Mammary epithelial cell (primary cell): Measurements from ENCODE around the gene CELA2B.

ENCODE experiments used
- EZH2 ChIP-seq: IDR thresholded peaks from 2 replicates; pipeline ENCODE4 v1.6.1; 2012; ENCODE audit warnings: low read length, inconsistent platforms, borderline replicate concordance
- TF ChIP-seq, protein P1 (sequence below), 2 donors: IDR thresholded peaks in 1 of 2; conservative IDR thresholded peaks in 1 of 2; 2 replicates each; pipeline ENCODE4 v1.5.1; 2011 to 2012; ENCODE audit warnings: inconsistent platforms in 2 of 2, low read length in 2 of 2, mild to moderate bottlenecking in 2 of 2, control low read depth in 1 of 2, low read depth in 1 of 2; ENCODE audit not compliant: insufficient read depth in 1 of 2; ENCODE audit errors: extremely low read depth in 1 of 2

DNA sequence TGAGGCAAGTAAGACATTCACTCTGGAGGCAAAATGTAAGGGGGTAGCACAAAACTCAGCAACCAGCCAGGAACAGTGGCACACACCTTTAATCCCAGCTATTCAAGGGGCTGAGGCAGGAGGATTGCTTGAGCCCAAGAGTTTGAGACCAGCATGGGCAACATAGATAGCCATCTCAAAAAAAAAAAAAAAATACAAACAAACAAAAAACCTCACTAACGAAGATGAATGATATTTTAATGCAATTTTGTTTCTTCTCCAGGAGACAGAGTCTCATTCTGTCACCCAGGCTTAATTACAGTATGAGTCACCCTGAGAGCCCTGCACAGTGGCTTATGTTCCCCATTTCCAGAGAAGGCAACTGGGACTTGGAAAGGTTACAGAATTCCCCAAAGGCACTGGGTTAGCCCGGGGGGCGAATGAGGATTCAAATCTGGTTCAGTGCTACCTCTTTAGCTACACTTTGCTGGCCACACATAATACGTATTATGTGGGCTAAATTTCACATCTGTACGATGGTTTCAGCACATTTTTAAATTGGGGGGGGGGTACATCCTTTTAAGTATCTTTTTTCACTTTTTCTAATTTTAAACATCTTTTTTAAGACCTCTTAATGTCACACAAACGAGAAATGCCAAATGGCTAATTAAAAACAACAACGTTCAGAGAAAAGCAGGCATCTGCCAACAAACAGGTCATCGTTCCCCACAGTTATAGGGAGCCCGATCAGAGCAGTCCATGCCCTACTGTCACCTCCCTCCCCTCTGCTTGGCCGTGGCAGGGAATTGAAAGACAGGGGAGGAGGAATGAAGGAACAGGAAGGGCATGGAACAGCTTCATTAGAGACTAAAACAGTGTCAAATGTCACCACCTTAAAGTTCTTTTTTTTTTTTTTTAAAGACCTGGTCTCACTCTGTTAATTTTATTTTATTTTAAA lies 15.9 kb upstream of the CELA2B start:
- TF ChIP-seq, protein P1, sequence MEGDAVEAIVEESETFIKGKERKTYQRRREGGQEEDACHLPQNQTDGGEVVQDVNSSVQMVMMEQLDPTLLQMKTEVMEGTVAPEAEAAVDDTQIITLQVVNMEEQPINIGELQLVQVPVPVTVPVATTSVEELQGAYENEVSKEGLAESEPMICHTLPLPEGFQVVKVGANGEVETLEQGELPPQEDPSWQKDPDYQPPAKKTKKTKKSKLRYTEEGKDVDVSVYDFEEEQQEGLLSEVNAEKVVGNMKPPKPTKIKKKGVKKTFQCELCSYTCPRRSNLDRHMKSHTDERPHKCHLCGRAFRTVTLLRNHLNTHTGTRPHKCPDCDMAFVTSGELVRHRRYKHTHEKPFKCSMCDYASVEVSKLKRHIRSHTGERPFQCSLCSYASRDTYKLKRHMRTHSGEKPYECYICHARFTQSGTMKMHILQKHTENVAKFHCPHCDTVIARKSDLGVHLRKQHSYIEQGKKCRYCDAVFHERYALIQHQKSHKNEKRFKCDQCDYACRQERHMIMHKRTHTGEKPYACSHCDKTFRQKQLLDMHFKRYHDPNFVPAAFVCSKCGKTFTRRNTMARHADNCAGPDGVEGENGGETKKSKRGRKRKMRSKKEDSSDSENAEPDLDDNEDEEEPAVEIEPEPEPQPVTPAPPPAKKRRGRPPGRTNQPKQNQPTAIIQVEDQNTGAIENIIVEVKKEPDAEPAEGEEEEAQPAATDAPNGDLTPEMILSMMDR (conservative IDR thresholded peaks at IDR 0.05 in 1 of 2, IDR thresholded peaks at IDR 0.05 in 1 of 2; ENCODE audit: extremely low read depth in 1 of 2, insufficient read depth in 1 of 2, low read depth in 1 of 2, low read length in 2 of 2): no peak
- no peak for TF ChIP-seq EZH2
